DMS114 treated with DMSO at 0.1 percent for 48 hours (cell line): ENCODE data around the gene ADARB2.

ENCODE experiments used
- DNase-seq: peaks from one replicate; lab custom pipeline; 2025; ENCODE audit not compliant: unreplicated experiment; lab: John Stamatoyannopoulos, UW

Gene ADARB2

DNA sequence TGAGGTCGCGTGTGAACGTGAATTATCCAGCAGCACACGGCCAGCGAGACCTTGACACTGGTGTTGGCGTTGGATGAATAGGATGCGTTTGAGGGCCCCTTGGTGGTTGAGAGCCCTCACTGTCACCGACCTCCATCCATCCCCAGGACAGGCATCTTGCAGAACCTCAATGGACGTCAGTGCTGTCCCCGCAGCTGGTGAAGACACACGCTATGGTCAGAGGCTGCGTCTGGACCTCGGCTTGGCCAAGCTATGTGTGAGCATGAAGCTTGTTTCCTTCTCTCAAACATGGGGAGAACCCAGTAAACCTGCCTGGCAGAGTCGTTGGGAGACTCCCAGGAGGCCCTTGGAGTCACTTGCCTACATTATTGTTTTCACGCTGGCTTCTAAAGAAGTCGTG lies 229.2 kb downstream of the ADARB2 start:
- DNase-seq: no peak

DNA sequence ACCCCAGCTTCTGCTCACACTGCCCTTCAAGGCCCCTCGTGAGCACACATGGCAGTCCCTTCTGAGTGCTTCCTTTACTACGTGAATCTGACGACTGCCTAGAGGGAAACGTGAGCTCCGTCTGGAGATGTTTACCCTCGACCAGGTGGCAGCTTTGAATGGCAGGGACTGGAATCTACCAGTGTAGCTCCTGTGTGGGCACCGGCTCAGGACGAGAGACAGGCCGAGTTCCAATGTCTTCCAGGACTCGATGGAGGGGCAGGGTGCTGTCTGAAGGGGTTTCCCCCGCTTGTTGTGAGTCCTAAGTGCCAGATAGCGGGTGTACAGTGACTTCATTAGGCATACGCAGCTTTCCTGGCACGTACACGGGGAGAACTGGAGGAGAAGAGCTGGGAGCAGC lies 229.9 kb downstream of the ADARB2 start:
- no peak for DNase-seq

DNA sequence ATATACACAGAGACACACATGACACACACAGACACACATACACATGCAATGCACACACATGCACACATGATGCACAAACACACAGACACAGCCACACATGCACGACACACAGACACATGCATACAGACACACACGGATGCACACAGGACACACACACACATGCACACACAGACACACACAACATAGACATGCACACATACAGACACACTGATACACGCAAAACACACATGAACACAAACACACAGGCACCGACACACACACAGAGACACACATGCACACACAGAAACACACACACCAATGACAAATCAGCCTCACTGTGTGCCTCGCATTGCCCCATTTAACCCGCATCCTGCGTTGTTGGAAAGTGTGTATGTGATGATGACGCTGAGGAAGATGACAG lies 232.4 kb downstream of the ADARB2 start:
- DNase-seq: no peak

DNA sequence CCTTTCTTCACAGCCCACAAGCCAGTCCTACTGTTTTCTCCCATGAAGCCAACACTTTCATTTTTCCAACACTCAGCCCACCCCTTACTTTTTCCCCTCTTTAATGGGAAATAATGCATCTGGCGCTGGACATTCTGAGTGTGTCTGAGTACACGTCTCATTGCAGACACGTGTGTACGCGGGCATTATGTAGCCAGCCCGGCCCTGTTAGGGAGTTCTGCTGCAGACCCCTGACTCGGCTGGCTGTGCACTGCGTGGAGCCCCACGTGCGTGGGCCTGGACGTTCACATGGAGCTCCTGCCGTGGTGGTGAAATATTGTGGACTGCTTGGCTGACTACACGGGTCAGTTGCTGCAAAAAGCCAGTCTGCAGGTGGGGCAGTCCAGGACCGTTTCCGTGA lies 233.0 kb downstream of the ADARB2 start:
- DNase-seq: no peak

DNA sequence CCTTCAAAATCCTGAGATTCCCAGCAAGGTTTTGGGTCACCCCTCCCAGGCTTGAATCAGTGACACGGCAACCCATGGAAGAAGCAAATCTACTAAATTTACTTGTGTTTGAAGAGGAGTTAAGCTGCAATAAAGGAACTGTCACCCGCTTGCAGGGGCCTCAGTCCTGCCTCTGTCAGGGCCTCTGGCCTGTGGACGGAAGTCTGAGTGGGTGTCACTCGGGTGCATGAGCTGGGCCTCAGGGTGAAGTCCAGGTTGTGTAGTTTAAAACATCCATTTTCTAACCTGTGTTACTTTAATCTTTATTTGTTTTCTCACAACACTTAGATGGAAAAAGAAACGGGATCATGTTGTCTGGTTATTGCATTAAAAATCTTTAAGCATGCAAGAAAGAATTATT lies 234.9 kb downstream of the ADARB2 start:
- no peak for DNase-seq

DNA sequence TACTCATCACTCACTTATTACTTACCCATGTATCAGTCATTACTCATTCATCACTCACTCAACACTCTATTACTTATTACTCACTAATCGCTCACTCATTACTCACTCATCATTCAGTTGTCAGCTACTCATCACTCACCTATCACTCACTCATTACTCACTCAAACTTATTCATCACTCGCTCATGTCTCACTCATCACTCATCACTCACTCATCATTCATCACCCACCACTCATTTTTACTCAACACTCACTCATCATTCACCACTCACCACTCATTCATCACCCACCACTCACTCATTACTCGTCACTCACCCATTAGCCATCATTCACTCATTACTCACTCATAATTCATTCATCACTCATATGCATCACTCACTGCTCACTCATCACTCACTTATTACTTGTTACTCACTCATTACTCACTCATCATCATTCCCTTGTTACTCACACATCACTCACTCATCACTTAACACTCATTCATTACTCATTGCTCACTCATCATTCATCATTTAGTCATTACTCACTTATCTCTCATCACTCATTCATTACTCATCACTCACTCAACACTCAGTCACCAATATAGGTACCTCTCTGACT lies 237.9 kb downstream of the ADARB2 start:
- no peak for DNase-seq

DNA sequence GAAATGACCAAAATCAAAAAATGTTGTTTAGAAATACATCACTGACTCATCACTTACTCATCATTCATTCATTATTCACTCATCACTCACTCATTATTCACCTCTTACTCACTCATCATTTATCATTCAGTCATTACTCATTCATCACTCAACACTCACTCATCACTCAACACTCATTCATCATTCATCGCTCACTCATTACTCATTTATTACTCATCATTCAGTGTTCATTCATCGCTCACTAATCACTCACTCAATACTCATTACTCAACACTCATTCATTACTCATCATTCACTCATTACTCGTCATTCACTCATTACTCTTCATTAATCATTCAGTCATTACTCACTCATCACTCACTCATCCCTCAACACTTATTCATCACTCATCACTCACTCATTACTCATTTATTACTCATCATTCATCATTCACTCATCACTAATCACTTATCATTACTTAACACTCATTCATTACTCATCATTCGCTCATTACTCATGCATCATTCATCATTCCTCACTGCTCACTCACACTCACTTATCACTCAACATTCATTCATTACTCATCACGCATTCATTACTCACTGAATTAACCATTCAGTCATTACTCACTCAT lies 238.5 kb downstream of the ADARB2 start:
- DNase-seq: no peak

DNA sequence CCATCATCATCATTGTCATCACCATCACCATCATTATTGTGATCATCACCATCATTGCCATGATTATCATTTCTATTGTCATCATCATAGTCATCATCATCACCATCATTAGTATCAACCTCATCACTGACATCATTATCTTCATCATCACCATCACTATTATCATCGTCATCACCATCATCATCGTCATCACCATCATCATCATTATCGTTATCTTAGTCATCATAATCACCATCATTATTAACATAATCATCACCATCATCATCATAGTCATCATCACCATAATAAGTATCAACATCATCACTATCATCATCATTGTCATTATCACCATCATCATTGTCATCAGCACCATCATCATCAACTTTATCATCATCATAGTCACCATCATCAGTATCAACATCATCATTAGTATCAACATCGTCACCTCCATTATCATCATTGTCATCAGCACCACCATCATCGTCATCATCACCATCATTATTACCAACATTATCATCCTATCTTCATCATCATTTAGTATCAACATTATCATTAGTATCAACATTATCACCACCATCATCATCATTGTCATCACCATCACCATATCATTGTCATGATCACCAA lies 241.3 kb downstream of the ADARB2 start:
- DNase-seq: no peak

DNA sequence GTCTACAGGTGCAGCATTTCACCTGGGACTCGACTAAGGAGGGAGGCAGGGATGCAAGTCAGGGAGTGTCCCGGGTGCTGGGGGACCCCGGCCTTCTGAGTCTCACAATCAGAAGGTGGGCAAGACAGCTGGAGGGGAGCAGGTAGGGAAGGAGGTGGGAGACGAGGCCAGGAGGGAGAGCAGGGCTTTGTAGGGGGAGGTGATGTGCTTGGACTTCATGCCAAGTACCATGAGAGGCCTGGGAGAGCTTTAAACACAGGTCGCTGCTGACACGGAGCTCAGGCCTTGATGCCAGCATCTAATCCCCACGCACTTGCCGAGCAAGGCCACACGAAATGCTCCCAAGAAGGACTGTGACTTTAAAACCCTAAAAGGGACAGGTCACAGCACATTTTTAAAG lies 244.7 kb downstream of the ADARB2 start:
- no peak for DNase-seq

DNA sequence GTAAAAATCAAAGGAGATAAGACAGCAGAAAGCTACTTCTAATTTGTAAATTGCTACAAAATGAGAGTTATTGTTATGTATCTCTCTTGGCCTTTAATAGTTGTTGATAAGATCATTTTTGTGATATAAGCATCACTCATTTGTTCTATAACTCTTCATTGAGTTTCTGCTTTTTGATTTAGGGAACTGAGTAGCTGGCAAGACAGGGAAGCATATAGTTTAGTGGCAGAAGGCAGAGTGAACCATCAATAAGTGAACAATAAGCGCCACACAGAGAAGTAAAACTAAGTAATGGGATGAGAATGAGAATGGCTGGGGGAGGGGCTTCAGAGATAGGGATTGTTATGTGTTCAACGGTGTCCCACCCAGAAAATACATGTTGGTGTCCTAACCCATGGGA lies 245.4 kb downstream of the ADARB2 start:
- DNase-seq: no peak

DNA sequence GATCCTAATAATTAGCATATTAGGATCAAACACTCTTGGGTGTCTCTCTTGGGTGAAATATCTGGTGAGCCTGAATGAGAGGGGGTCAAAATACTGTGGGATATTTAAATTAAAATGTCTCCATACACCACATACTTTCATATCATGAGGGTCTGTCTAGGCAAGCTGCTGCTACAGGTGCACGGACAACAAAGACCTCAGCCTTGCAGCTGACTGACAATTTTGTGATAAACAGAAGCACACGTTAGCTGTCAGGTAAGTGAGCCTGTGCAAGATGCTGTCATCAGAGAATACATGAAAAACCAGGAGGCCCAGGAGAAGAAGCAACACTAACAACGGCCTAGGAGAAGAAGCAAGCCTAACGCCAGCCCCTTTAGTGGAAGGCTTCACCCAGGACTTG lies 247.5 kb downstream of the ADARB2 start:
- DNase-seq: no peak

DNA sequence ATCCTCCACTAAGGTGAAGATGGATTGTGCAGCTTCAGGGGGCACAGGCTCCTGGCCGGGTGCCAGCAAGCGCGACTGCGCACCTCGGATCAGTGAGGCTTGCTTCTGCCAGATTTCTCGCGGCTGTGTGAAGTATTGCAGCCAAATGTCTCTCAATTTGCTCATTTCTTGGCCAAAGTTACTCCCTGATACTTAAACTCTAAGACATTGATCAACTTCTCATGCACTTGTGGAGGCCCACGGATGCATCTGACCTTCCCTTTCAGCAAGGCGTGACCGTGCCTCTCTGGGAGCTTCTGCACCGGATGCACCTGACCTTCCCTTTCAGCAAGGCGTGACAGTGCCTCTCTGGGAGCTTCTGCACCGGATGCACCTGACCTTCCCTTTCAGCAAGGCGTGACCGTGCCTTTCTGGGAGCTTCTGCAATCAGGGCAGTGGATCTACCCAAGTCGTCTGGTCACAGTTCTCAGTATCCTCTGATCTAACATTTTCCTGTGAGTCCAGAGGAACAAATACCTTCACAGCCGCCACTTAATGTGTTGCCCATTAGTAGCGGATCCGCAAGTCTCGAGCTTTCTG lies 248.3 kb downstream of the ADARB2 start:
- no peak for DNase-seq

DNA sequence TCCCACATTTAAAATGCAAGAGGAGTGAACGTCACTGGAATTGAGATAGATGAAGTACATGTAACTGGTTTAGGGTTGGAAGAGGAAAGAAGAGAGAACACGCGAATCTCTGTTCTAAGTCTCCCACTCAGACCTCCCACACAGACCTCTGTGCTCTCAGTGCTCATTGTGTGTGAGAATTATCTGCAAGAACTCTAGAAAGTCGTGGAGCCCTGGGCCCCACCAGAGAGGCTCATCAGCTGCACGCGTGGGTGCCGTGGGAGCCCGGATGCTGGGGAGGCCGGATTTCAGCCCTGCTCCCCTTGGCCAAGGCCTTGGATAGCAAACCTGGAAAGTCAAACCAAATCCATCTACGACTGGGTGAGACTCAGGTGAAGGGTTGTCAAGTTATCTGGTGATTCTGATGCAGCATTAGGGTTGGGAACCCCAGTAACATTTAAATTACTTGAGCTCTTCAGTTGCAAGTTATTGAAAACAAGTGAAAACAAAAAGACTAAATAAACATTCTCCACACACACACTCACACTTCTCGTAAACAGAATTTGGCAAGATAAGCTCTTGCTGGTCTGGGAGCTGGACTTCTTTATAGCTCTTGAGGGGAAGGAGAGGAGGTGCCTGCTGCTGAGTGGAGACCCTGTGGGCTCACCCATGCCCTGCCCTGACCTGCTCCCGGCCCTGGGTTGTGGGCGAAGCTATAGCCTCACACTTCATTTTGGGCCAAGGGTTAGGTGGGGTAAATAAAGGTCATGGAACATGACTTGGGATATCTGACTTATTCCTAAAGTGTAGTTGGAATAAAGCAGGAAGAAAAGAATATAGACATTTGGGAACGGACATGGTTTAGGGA lies 250.3 kb downstream of the ADARB2 start:
- DNase-seq: no peak

DNA sequence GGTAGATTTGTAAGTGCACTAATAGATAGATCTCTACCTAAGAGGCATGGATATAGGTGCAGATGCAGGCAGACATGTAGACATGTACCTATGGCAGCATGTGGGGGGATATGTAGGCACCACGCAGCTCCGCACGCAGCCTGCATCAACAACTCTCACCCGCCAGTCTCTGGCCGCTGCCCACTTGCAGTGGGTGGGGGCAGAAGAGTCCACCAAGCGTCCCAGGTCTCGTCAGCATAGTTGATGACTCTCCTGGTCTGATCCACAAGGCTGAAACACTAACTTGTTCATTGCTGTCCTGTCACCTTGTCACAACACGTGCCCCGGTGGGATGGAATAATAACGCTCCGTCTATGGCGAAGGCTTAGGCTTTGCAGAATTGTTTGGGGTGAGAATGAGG lies 252.0 kb downstream of the ADARB2 start:
- no peak for DNase-seq

DNA sequence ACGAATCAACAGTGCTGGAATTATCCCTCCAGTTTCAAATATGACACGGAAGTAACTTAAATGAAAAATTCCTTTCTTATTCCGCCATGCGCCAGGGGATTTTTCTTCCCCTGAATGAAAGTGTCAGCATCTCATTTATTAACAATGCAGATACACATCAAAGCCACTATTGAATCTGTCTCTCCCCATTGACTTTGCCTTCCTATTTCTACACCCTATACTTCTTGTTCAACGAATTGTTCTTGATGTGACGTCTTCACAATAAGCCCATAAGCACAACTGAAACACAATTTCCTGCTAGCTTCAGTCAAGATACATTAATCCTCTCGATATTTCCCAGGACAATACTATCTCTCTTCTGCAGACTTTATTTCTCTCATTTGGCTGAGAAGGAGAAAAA lies 253.5 kb downstream of the ADARB2 start:
- no peak for DNase-seq

DNA sequence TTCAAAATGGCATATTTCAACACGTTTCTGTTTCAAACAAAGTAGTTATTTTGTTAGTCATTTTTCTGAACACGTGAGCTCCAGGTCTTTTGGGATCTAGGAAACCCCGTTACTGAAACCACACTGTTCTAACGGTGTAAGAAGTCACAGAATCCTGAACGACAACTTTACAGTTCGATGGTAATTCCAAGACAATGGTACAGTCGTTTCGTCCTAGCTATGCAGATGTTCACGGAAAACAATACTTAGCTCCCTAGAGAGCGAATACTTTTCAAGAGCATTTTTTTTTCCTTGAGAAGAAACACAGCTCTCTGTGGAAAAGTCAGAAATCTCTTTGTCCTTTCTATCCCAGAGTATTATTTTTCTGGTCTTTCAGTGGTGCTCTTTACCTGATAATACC lies 254.1 kb downstream of the ADARB2 start:
- DNase-seq: no peak

DNA sequence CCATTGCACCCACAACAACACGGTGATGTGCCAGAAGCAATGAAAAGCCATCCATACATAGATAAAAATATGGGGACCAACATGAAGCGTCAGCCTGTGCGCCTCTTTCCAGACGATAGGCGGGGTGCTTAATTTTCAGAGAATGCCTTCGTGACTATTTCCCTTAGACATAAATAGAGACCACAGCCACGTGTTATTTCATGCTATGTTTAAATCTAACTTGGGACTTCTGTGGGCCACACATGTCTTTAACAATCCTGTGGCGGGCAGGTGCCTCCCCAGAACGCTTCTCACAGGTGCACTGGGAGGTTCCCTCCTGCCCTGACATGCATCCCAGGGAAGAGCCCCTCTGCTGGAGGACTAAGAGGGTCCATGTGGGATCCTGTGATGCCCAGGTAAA lies 259.7 kb downstream of the ADARB2 start:
- DNase-seq: no peak

DNA sequence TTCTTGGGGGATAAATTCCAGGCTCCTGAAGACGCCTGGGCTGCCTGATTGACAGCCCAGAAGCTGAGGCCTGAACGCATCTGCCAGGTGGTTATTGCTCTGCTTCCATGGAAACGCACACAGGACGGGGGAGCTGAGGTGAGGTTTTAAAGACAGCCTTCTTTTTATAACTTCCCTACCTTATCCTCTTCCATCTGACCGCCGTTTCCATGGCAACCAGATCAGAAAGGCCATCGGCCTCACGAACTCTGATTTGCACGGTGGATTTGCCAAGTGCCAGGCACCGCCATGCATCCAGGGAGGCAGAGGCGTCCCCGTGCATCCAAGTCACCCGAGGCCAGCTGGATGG lies 260.9 kb downstream of the ADARB2 start:
- DNase-seq: no peak

DNA sequence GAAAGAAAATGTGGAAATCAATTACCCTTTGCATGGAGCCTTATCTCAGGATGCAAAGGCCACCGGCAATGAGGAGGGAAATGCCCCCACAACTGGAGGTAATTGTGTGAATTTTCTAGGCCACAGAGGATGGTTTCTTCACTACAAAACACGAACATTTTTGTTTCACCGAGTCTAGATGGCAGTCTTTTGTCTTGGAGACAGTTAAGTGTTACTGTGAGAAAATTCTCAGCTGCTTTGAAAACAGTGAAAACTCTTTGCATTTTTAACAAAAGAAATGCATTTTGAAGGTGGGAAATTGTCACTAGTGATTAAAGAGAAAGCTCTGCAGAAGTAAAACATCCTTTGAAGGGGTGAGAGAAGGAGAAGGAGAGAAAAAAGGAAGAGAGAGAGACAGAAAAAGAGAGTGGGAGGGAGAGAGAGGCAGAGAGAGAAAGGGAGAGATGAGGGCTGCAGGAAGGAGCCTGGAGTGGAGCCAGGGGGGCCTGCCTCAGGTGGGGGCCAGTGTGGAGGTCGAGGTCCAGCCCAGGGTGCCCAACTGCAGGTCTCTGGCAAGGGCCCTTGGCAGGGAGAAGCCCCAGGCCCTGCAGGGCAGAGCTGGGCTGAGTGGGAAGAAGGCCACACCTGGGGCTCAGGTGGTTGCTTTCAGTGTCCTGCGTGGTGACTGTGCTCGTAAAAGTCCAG lies 261.4 kb downstream of the ADARB2 start:
- DNase-seq: no peak

DNA sequence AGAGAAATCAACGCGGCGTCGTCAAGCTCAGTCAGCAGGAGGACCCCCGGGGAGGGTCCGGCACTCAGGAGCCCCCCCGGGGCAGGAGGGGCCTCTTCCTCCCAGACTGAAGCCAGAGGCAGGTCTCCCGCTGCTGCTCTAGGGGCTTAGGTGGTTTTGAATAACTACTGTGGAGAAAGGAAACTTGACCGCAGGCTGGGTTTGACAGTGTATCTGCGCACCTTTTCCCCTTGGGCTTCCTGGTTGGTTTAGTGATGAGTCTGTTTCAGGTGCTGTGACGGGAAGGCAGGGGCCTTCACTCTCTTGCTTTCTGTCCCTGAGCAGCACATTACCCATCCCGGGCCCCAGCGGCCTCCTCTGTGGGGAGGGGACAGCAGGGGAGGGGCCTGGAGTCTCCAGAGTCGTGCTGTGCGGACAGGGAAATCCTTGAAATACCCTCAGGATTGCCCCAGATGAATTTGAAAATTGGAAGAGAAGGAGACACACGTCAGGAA lies 262.2 kb downstream of the ADARB2 start:
- no peak for DNase-seq
